ENCODE data around the gene BMPER.

DNA sequence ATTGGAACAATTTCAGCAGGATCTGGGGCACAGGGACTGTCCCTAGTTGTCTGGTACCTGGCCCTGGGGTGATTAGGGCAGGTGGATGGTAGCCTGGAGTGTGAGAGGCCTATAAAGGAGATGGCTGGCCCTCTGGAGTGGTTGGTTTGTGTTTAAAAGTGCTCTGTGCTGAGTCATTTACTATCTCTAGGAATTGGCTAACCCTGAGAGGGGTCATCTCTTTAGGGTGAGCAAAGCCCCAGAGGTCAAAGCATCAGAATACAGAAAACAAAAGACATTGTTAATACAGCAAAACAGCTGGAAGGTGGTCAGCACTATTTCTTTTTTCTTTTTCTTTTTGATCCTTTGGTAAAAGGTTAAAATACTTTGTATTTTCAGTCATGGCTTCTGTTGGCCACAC is 43.4 kb upstream of the BMPER start:
- no peak for TF ChIP-seq POLR2AphosphoS5 (IDR thresholded peaks at IDR 0.05; ENCODE audit: low read depth, low read length)
- no peak for TF ChIP-seq SIN3A (IDR thresholded peaks at IDR 0.05; ENCODE audit: borderline replicate concordance, insufficient read depth, low read length)
- no peak for TF ChIP-seq TAF1 (IDR thresholded peaks at IDR 0.05; ENCODE audit: borderline replicate concordance, insufficient read depth, low read length)
- TF ChIP-seq, protein P1, sequence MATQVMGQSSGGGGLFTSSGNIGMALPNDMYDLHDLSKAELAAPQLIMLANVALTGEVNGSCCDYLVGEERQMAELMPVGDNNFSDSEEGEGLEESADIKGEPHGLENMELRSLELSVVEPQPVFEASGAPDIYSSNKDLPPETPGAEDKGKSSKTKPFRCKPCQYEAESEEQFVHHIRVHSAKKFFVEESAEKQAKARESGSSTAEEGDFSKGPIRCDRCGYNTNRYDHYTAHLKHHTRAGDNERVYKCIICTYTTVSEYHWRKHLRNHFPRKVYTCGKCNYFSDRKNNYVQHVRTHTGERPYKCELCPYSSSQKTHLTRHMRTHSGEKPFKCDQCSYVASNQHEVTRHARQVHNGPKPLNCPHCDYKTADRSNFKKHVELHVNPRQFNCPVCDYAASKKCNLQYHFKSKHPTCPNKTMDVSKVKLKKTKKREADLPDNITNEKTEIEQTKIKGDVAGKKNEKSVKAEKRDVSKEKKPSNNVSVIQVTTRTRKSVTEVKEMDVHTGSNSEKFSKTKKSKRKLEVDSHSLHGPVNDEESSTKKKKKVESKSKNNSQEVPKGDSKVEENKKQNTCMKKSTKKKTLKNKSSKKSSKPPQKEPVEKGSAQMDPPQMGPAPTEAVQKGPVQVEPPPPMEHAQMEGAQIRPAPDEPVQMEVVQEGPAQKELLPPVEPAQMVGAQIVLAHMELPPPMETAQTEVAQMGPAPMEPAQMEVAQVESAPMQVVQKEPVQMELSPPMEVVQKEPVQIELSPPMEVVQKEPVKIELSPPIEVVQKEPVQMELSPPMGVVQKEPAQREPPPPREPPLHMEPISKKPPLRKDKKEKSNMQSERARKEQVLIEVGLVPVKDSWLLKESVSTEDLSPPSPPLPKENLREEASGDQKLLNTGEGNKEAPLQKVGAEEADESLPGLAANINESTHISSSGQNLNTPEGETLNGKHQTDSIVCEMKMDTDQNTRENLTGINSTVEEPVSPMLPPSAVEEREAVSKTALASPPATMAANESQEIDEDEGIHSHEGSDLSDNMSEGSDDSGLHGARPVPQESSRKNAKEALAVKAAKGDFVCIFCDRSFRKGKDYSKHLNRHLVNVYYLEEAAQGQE (IDR thresholded peaks at IDR 0.05; ENCODE audit: insufficient read depth in 1 of 2, low read depth in 2 of 2, low read length in 2 of 2): no peak
